ENCODE measurements around the gene HDGFL2.

HDGFL2 gene

DNA sequence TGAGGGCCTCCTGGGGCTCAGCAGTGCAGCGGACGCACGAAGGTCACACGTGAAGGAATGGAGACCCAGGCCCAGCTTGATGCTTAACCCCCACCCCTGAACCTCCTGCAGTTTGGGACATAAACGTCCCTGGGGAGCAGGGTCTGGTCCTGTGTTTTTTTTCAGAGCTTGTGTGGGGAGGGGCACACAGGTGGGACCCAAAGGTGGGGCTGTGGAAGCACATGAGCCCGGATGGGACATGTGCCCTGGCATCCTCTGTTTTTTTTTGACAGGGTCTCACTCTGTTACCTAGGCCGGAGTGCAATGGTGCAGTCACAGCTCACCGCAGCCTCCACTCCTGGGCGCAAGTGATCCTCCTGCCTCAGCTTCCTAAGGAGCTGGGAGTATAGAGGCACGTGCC lies 35.0 kb upstream of the HDGFL2 start:
- Histone ChIP-seq H2AFZ (ENCODE audit: low read length) (no peak overlapping the region), H3K4me1 (ENCODE audit: low read length) (no peaks in the 10 kb centered on the region), H3K4me3 (ENCODE audit: low read length) (no peak overlapping the region), H3K27ac (ENCODE audit: low read length) (no peak overlapping the region), H4K20me1 (ENCODE audit: insufficient read depth, low read length) (no peaks in the 10 kb centered on the region), H3K79me2 (ENCODE audit: low read length) (peaks cover 22% of the 10 kb centered on the region), H3K27me3 (replicated peaks; ENCODE audit: insufficient read depth, low read length) (no peaks in the 10 kb centered on the region), H3K9me3 (replicated peaks; ENCODE audit: insufficient read depth, low read length) (no peaks in the 10 kb centered on the region), H3K36me3 (replicated peaks; ENCODE audit: insufficient read depth, low read length) (peaks cover 22% of the 10 kb centered on the region), H3K9me2 (replicated peaks; ENCODE audit: insufficient read depth, low read length) (no peaks in the 10 kb centered on the region), H3F3A (ENCODE audit: insufficient read depth, low read length) (no peaks in the 10 kb centered on the region), H3K9ac (ENCODE audit: low read length) (no peak overlapping the region), H3K4me2 (ENCODE audit: low read depth, low read length) (no peak overlapping the region)
- TF ChIP-seq EZH2 (optimal IDR thresholded peaks at IDR 0.05; ENCODE audit: low read depth, low read length) (no peak), EZH2phosphoT487 (IDR thresholded peaks at IDR 0.05; ENCODE audit: low read length) (no peak)
- TF ChIP-seq, protein P1, sequence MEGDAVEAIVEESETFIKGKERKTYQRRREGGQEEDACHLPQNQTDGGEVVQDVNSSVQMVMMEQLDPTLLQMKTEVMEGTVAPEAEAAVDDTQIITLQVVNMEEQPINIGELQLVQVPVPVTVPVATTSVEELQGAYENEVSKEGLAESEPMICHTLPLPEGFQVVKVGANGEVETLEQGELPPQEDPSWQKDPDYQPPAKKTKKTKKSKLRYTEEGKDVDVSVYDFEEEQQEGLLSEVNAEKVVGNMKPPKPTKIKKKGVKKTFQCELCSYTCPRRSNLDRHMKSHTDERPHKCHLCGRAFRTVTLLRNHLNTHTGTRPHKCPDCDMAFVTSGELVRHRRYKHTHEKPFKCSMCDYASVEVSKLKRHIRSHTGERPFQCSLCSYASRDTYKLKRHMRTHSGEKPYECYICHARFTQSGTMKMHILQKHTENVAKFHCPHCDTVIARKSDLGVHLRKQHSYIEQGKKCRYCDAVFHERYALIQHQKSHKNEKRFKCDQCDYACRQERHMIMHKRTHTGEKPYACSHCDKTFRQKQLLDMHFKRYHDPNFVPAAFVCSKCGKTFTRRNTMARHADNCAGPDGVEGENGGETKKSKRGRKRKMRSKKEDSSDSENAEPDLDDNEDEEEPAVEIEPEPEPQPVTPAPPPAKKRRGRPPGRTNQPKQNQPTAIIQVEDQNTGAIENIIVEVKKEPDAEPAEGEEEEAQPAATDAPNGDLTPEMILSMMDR (IDR thresholded peaks at IDR 0.05; ENCODE audit: low read length) = no peak
- DNase-seq = no peak

DNA sequence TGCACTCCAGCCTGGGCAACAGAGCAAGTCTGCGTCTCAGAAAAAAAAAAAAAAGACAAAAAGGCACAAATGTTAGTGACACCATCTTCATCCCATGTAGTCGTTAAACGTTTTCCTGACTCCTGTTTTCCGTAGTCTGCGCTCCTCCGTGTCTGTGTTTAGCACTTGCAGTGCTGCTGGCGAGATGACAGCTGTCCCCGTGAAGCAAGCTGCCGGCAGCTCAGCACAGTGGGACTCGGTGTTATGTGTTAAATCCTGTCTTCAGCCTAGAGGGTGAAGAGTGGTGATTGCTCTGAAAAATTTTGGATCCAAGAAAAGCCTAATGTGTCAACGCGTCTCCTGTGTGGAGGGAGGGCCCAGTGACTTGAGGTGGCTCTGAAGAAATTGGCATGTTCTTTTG lies 32.9 kb upstream of the HDGFL2 start:
- Histone ChIP-seq H3K4me3 (ENCODE audit: low read length) (no peak overlapping the region), H3K27me3 (replicated peaks; ENCODE audit: insufficient read depth, low read length) (no peaks in the 10 kb centered on the region), H3K36me3 (replicated peaks; ENCODE audit: insufficient read depth, low read length) (peaks cover 12% of the 10 kb centered on the region), H4K20me1 (ENCODE audit: insufficient read depth, low read length) (no peaks in the 10 kb centered on the region), H2AFZ (ENCODE audit: low read length) (no peak overlapping the region), H3K79me2 (ENCODE audit: low read length) (peaks cover 15% of the 10 kb centered on the region), H3K9me3 (replicated peaks; ENCODE audit: insufficient read depth, low read length) (no peaks in the 10 kb centered on the region), H3F3A (ENCODE audit: insufficient read depth, low read length) (no peaks in the 10 kb centered on the region), H3K4me1 (ENCODE audit: low read length) (no peaks in the 10 kb centered on the region), H3K9ac (ENCODE audit: low read length) (no peak overlapping the region), H3K9me2 (replicated peaks; ENCODE audit: insufficient read depth, low read length) (no peaks in the 10 kb centered on the region), H3K27ac (ENCODE audit: low read length) (no peak overlapping the region), H3K4me2 (ENCODE audit: low read depth, low read length) (no peak overlapping the region)
- TF ChIP-seq EZH2 (optimal IDR thresholded peaks at IDR 0.05; ENCODE audit: low read depth, low read length) (no peak), EZH2phosphoT487 (IDR thresholded peaks at IDR 0.05; ENCODE audit: low read length) (no peak)
- TF ChIP-seq, protein P1 (IDR thresholded peaks at IDR 0.05; ENCODE audit: low read length) = no peak
- DNase-seq = no peak

DNA sequence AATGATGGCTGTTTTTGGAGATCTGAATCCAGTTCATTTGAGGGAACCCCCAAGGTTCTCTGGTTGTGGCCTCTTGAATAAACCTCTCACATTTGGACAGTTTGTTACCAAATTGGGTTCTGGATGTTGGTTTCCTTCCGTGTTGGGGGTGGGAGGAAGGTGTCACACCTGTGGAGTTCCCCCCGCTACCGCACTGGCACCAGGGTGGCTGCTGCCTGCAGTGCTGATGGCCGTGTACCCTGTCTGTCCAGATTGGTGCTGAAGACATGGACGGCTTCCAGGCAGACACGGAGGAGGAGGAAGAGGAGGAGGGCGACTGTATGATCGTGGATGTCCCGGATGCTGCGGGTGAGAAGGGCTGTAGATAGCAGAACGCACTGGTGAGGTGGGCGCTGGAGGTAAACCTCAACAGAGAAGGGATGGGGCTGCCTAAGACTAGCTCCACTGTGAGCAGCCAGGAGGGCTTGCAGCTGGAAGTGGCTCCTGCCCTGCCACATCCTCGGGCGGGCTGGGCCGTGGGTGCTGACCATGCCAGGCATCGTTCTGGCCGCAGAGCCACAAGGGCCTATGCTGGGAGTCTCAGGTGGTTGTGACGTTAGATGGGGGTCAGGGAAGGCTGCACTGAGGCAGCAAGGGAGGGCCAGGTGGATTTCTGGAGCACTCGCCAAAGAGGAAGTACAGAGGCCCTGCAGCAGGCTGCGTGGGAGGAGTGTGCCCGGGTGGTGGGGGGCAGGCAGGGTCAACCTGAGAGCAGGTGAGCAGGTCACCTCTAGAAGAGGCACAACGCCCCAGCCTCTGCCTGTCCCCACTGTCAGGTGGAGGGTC lies 29.9 kb upstream of the HDGFL2 start:
- Histone ChIP-seq H3K4me2 (ENCODE audit: low read depth, low read length) (no peak overlapping the region), H3K9me3 (replicated peaks; ENCODE audit: insufficient read depth, low read length) (no peaks in the 10 kb centered on the region), H3K4me3 (ENCODE audit: low read length) (no peak overlapping the region), H3K27ac (ENCODE audit: low read length) (no peak overlapping the region), H4K20me1 (ENCODE audit: insufficient read depth, low read length) (peaks cover 8% of the 10 kb centered on the region; the same call in 1 of the 2 replicates), H3K9ac (ENCODE audit: low read length) (no peak overlapping the region), H3K4me1 (ENCODE audit: low read length) (no peaks in the 10 kb centered on the region), H2AFZ (ENCODE audit: low read length) (no peak overlapping the region), H3F3A (ENCODE audit: insufficient read depth, low read length) (no peaks in the 10 kb centered on the region), H3K27me3 (replicated peaks; ENCODE audit: insufficient read depth, low read length) (no peaks in the 10 kb centered on the region), H3K9me2 (replicated peaks; ENCODE audit: insufficient read depth, low read length) (no peaks in the 10 kb centered on the region), H3K79me2 (ENCODE audit: low read length) (peaks cover 11% of the 10 kb centered on the region), H3K36me3 (replicated peaks; ENCODE audit: insufficient read depth, low read length) (peaks cover 10% of the 10 kb centered on the region; the same call in 1 of the 2 replicates)
- TF ChIP-seq EZH2phosphoT487 (IDR thresholded peaks at IDR 0.05; ENCODE audit: low read length) (no peak), EZH2 (optimal IDR thresholded peaks at IDR 0.05; ENCODE audit: low read depth, low read length) (no peak)
- TF ChIP-seq, protein P1 (IDR thresholded peaks at IDR 0.05; ENCODE audit: low read length) = no peak
- DNase-seq = no peak
